Hematopoietic multipotent progenitor cell treated with erythropoietin and hydrocortisone succinate and interleukin-3 and kit ligand, for 6 days (in vitro differentiated cells): ENCODE data around the gene ECE2.
"Not testable (repeated sequence)": the region's sequence is repeated elsewhere in the genome, so short reads cannot be mapped to it uniquely, and the experiment has no call there.

Source experiments
- DNase-seq: peaks from one replicate; pipeline ENCODE4 v3.0.0-alpha.2; 2015

ECE2 gene

DNA sequence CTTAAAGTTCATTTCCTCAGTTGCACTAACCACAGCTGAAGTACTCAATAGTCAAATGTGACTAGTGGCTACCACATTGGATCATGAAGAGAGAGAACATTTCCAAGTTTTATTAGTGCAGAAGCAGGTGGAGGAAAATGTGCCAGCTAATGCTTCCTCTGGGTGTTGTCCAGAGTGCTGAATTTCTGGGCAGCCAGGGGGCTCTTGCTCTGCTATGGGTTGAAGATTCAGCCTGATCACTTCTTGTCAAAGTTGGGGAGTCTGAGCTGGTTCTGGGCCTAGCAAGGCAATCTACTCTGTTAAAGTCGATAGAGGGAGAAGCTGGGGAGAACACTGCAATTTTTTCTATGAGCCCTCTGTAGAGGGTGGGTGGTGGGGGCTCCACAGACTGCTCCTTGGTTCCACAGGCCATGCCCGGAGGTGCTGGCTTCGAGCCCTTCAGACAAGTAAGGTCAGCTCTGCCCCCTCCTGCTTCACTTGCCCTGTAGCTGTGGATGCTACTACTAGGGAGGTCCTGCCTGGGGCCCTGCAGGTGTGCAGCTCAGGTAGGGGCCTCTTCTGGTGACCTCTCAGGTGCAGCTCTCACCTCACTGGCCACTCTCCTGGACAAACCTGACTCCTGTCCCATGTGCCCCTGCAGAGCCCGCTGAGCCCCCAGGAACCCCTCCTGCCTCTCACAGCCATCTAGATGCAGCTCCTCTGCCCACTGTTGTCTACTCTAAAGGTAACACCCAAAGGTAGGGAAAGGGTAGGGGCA lies 35.3 kb upstream of the ECE2 start:
- DNase-seq = peak; percentile 73

DNA sequence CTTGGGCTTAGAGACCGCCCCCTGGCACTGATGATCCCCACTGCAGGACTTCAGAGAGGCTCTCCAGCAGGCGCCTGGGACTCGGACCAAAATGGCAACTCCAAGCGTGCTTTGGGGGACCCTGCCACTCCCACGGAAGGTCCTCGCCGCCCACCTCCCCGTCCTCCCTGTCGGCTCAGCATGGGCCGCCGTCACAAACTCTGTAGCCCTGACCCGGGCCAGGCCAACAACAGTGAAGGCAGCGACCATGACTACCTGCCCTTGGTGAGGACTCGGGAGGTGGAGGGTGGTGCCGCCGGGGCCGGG lies 34.7 kb upstream of the ECE2 start:
- DNase-seq = no peak

DNA sequence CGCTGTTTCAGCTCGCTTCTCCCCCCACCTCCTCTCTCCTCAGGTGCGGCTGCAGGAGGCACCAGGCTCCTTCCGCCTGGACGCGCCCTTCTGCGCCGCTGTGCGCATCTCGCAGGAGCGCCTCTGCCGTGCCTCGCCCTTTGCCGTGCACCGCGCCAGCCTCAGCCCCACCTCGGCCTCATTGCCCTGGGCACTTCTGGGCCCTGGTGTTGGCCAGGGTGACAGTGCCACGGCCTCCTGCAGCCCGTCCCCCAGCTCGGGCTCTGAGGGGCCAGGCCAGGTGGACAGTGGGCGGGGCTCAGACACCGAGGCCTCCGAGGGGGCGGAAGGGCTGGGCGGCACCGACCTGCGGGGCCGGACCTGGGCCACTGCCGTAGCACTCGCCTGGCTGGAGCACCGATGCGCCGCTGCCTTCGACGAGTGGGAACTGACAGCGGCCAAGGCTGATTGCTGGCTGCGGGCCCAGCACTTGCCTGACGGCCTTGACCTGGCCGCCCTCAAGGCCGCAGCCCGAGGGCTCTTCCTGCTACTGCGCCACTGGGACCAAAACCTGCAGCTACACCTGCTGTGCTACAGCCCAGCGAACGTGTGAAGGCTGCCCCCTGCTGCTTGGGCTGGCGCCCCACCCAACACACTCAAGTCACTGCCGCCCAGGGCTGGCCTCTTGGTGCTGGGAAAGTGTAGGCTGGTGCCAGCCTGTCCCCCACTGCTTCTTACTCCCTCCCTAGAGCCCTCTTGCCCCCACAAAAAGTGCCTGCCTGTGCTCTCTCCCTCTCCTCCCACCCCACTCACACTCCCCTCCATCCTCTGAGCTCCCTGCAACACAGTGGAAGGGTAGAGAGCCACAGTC lies 34.1 kb upstream of the ECE2 start:
- DNase-seq = peak; percentile 63

DNA sequence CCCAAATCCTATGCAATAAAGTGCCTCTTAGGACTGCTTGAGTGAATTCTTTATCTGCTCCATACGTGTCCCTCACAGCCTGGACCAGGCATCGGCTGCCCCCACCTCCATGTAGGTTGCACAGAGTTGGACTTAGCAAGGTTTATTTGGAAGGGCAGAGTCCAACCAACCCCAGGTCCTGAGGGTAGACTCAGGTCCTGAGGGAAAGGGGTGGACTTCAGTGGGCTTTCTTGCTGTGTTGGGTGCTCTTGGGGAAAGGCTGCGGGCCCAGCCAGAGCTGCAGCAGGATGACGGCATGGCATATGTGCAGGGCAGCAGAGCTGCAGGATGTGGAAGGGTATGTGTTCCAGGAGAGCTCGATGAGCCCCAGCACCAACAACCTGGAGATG lies 33.5 kb upstream of the ECE2 start:
- DNase-seq = no peak

DNA sequence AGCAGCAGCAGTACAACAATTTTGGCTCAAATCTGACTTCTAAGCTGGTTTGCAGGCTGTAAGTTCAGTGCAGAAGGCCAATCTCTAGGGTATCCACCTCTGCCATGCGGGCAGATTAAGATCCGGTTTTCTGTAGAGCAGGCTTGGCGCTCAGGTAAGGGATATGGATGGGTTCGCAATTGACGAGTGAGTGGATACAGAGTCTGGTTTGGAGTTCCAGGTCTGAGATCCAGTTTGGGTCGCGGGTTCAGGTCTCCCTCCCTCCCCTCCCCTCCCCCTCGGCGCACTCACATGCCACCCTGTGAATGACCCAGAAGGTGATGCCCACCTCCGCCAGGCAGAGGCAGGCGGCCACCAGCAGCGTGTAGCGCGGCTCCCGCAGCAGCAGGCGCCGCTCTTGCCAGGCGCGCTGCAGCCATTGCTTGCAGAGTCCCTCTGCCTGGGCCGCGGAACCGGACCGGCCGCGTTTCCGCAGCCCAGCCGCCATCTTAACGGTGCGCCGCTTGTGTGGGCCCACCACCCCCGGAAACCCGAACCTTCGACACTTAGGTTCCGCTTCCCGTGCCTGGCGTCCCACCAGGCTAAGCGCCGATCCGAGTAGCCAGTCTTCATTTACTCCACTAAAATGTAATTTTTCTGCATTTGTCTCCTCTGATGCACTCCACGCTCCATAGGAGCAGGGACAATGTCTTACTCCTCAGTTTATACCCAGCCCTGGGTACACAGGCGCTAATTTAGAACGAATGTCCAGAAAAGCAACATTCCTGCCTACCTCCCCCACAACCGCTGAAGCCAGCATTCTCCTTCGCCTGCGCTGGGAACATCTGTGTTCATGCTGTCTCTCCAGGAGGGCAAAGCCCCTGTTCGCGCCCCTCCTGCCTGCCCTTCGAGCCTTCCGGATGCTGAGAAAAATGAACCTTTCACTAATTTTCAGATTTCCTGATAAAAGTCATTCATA lies 27.1 kb upstream of the ECE2 start, which contains the start of gene ALG3:
TSS of gene ALG3 (minus strand) at position 509 of the 958 bp plus-strand sequence. CDS start at position 487, 22 bp downstream.
- peak; percentile 93 for DNase-seq

DNA sequence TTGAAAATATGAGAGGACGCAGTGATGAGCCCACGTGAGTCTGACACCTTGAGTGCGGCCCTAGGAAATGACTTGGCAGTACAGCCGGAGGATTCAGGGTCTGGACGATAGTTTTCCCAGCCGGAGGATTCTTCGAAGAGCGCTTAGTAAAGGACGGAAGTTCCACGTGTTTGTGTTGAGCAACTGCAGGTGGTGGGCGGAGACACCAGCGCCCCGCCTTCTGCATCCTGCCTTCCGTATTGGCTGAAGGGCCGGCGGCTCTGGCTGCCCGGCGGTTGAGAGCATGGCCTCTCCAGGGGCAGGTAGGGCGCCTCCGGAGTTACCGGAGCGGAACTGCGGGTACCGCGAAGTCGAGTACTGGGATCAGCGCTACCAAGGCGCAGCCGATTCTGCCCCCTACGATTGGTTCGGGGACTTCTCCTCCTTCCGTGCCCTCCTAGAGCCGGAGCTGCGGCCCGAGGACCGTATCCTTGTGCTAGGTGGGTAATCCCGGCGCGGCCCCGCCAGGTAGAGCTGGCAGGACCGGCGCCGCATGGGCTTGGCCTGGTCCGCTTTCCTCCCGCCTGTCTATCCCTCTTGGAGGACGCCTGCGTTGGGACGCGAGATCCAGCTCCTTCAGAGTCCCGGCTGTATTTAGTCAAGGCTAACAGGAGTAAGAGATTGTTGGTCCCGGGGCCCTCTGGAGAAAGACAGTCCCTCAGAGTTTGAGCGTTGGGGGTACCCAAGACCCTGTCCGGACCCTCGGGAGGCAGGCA lies 26.2 kb upstream of the ECE2 start, which contains the start of gene EEF1AKMT4:
TSS of gene EEF1AKMT4 (plus strand) at position 261 of the 755 bp plus-strand sequence. CDS start at position 284, 23 bp downstream.
- DNase-seq = peak; percentile 99

DNA sequence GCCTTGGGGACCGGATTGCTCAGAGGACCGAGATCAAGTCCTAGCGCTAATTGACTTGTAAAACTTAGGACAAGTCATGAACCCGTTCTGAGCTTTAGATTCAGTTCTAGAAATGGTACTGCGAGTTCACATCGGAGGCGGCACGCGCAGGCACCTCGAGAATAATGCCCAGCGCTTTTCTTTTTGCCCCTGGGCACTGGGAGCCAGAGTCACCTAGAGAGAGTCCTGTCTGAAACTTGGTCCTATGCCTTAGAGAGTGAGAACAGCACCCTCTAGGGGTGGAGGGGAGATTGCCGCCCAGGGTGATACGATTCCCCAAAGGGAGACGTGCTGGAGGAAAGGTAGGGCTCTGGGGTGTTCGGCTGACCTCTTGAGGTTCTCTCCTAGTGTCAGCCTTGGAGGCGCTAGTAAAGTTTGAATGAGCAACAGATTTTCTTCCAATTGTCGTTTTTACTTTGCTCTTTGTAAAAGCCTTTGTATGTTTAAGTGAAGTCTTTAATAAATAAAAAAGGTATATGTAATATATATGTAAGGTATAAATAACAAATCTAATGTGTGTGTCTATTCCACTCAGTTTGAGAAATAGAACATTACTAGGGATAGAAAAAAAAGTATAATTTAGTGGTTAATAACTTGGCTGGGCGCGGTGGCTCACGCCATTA lies 25.5 kb upstream of the ECE2 start:
- DNase-seq = peak; percentile 97

DNA sequence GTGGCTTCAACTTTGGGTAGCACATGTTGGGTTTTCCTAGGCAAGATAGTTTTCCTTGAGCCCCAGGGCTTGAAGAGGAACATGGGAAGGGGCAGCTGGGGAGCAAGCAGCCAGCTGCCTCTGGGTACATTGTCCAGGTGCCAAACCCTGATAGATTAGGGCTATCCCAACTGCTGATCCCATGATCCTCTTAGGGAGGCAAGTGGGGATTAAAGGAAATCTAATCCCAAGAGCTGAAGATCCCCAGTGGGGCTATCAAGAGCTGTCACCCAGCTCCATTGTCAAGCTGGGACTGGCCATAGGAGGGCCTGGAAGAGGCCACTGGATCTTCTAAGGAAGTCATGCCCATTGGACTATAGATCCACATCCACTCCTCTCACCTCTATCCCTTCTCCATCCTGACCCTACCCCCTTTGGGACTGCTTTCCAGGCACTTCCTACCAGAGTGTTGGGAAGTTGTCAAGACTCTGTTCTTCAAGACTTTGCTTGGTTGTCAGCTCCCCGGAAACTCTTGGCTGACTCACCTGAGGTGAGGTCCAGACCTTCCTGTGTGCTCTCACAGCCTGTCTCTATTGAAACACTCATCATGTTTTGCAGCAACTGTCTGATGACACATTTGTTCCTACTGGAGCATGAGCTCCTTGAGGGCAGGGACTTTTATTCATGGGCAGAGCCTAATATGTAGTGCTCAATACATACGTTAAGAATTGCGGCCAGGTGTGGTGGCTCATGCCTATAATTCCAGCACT lies 20.4 kb upstream of the ECE2 start:
- DNase-seq = no peak

DNA sequence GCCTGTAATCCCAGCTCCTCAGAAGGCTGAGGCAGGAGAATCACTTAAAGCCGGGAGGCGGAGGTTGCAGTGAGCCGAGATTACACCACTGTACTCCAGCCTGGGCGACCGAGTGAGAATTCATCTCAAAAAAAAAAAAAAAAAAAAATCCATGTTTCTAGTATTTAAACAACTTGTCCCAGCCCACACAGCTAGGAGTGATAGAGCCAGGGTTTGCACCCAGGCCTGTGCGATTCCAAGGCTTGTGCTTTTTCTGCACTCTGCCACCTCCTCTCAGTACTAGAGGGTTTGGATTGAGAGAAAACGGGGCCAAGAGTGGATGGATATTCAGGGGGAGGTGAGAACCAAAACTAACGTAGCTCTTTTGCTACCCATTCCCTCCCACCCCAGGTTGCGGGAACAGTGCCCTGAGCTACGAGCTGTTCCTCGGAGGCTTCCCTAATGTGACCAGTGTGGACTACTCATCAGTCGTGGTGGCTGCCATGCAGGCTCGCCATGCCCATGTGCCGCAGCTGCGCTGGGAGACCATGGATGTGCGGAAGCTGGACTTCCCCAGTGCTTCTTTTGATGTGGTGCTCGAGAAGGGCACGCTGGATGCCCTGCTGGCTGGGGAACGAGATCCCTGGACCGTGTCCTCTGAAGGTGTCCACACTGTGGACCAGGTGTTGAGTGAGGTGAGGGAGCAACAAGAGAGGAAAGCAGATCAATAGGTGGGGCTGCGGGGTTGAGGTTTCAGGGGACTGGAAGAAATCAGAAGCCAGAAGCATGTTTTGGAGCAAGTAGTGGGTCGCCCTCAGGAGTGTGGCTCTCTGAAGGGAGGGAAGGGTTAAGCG lies 18.5 kb upstream of the ECE2 start:
- DNase-seq = no peak

DNA sequence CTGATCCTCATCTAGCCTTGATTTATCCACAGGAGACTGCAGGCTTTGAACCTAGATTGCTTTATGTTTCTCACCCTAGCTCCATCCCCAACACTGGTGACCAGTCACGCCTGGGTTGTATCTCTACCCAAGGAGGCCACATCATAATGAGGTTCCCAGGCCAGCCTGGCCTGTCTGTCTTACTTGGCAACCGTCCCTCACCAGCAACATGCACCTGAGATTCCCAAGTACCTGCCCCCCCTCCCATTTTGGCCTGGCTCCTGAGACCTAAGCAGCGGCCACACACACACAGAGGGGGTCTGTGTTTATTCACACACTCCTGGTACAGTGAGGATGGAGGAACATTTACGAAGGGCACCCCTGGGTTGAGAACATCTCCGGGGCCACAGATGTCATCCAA lies 16.9 kb upstream of the ECE2 start:
- DNase-seq = no peak

DNA sequence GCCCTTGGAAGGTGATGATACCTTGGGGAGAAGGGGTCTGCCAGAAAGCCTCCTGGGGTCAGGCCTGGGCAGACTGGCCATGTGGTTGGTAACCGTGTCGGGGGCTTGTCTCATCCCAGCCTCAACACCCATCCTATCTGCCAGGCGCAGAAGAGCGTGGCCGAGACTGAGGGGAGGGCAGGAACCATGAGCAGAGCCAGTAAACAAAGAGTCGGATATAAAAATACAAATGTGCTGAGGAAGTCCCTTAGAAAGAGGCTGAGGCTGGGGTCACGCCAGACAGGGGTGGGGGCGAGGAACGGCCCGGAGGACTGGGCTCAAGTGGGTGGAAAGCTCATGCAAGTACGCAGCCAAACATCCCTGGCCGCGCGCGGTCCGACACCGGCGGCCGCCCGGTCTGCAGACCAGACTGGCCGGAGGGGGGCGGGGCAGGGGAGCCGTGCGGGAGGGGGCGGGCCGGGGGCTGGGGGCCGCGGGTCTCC lies 16.4 kb upstream of the ECE2 start:
- no peak for DNase-seq

DNA sequence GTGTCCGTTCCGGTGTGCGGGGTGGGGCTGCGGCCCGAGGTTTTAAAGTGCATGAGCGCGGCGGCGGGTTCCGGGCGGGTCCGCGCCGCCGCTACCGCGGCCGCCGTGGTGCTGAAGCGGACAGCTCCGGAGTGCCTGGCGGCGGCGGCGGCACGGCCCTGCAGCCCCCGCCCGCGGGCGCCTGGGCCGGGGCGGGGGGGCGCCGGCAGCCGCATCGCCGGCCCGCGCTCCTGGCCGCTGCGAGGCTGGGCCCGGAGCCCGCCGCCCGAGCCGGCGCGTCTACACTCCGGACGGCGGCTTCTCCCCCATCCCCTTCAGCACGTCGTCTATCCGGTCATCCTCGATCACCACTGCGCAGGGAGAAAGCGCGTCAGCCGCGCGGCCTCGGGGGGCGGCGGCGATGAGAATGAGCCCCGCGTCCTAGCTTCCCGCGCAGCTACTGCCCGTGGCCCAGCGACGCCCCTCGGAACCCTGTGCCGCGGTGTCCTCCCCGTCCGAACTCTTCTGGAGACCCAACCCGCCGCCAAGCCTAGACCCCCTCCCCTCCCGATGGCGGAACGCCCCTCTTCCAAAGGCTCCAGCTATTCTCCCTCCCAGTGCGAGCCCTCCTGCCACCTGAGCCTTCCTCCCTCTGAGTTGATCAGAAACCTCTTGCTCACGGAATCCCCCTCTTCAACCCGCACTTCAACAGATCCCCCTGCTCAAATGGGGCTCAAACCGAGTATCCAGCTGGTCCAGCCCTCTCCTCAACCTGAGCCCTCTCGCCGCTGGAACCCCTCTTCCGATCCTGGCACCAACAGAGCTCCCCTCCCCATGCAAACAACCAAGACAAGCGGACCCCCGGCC lies 15.7 kb upstream of the ECE2 start:
- DNase-seq = peak; percentile 57

DNA sequence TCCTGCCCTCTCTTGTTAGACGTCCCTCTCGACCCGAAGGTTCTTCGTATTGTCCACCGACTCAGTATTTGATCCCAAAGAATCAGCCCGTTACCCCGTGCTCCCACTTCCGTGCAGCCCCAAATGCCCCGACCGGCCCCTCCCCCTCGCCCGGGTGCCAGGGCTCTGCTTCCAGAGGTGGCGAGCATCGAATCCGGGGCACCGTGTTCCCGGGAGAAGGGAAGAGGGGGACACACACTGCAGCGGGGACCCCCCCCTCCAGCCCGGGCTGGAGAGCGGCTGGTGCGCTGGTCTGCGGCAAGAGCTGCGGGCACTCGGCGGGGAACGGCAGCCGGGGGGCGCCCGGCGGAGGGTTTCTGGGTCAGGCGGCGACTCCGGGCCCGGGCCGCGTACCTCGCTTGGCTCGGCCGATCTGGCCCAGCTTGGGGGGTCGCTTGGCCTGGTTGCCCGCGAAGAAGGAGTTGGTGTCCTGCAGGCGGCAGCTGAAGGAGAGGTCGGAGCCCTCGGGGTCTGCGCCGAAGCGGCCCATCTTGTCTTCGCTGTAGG lies 15.0 kb upstream of the ECE2 start:
- no peak for DNase-seq

DNA sequence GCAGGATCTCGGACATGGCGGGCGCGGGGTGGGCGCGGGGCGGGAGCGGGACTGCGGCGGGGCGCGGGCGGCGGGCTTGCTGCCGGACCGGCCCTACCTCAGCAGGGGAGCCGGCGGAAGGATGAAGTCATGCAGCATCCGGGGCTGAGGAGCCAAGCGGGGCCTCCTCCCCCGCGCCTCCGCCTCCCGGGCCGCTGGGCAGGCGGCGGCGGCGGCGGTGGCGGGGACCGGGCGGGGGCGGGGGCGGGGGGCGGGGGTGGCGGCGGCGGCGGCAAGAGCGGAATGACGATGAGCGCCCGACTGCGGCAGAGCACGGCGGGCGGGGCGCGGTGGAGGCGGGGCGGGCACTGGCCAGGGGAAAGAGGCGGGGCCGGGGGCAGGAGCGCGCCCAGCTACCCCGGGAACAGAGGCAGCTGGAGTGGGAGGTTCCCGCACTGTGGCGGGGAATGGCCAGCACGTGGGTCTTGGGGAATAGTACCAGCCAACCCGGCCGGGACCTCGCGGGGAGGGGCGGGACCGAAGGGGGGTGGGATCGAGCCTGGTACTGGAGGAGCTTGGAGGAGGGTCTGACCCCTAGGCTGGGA lies 14.5 kb upstream of the ECE2 start, which contains the start of gene CAMK2N2:
TSS of gene CAMK2N2 (minus strand) at position 284 of the 584 bp plus-strand sequence. CDS start at position 16, 268 bp downstream.
- peak; percentile 60 for DNase-seq

DNA sequence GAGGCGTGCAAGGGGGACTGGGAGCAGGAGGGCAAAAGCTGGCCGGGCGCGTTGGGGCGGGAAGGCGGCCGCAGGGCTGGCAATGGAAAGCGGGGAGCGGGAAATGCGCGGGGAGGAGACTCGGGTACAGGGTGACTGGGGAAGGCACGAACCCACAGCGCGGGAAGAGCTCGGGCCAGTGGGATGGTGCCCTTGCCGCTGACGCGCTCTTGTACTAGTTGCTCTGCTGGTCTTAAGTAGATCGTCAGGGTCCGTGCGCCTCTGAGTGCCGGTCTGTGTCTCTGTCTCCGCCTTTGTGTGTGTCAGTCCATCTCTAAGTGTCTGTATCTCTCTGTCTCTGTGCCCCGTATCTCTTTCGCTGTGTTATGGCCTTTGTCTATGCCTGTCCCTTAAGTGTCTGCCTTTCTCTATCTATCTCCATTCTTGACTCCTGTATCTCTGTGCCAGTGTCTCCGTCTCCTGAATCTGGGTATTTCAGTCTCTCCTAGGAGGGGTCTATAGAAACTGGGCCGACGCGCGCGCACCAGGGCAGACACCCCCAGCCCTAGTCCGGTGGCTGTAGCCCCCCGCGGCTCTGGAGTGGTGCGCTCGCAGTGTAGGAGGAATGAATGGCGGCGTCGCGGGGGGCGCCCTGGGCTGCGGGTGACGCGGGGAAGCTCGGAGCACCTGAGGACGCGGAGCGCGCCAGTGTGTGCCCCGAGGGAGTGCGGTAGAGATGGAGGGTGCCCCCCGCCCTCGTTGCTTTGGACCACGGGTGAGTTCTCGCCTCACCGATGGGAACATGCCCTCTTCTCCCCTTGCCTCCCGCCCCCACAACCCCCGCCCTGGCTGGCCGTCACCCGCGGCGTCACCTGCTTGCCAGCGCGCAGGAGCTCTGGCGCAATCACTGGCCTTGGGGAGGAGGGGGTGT lies 13.7 kb upstream of the ECE2 start:
- peak; percentile 55 for DNase-seq

DNA sequence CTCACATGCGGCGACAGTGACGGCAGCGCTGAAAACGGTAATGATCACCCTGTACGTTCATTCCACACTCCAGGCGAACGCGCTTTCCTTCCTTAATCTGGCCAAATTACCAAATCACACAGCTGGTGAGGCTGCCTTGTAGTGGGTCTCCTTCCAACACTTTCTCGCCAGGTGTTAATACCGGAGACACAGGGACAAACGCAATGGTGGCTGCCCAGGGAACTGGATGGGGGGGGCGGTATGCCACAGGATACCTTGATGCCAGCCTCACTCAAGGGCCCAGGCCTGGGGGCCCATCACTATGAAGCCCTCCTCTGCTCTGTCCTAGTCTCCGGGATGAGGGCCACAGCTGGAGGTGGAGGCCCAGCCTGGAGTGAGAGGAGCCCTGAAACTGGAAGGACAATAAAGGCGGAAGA lies 13.1 kb upstream of the ECE2 start:
- DNase-seq = no peak

DNA sequence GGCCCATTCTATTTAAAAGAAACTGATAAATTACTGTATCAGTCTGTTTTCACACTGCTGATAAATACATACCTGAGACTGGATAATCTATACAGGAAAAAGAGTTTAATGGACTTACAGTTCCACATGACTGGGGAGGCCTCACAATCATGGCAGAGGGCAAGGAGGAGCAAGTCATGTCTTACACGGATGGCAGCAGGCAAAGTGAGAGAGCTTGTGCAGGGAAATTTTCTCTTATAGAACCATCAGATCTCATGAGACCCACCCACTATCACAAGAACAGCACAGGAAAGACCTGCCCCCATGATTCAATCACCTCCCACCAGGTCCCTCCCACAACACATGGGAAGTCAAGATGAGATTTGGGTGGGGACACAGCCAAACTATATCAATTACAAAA lies 8.6 kb upstream of the ECE2 start:
- not testable (repeated sequence) for DNase-seq
